PC-9 (cell line): ENCODE data around the gene CCNL1.

ENCODE experiments used
- CTCF ChIP-seq: fragments of 200-600 bp; sonication (generic); conservative IDR thresholded peaks from 2 replicates; pipeline ENCODE4 v1.6.1; 2017; ENCODE audit warnings: mixed run types, antibody characterized with exemption, mild to moderate bottlenecking, moderate library complexity
- EZH2 ChIP-seq: fragments of 200-600 bp; sonication (generic); IDR thresholded peaks from 2 replicates; pipeline ENCODE4 v1.8.0; 2017; ENCODE audit warnings: antibody characterized with exemption, low read depth

GRCh38 chr3:157109267-157110141 lies 50.4 kb downstream of the CCNL1 start:
- TF ChIP-seq CTCF (no peak), EZH2 (no peak)
